ENCODE measurements around the gene GUCA2B. TPM values are rescaled to one million over a fixed set of nuclear protein-coding genes. Genes with fewer than 3 reads are reported as not detected.

The GUCA2B gene
- total and polyA plus RNA-seq, 5 experiments from 2014 or later = not detected

DNA sequence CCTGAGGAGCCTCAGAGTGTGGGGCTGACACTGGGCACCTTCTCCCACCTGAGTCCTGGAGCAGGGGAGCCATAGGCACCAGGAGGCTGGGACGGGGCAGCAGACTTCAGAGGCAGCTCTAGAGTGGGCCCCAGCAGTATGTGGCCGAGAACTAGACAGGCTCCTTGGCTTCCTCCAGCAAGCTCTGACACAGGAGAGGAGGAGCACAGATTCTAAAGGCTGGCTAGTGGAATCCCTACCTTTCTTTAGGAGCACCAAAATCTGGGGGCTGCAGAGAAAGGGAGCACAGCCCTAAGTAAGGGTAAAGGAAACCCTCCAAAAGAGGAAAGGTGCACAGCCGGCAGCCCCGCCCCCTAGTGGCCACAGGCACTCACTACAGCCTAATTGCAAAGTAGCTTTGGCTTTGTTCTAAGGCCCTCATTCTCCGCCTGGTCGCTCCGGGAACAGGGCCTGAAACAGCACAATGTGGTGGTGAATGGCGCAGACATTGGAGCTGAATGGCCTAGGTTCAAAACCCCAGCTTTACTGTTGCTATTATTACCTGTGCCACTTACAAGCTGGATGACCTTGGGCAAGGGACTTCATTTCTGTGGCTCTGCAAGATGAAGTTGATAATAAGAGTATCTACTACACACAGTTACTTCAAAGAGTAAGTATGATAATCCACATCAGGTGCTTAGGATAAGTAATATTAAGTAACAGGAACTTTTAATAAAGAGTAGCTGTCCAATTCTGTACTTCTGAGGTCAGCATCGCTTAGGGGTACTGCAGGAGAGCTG lies 20.1 kb downstream of the GUCA2B start:
- ATAC-seq = peak; percentile 73 to 74
- Mint-ChIP-seq H3K36me3 (peaks cover 0 to 12% (median 0%) of the 10 kb centered on the region in 3 donors), H3K9me3 (no peaks in the 10 kb centered on the region), H3K27me3 (peaks cover 0 to 3% (median 0%) of the 10 kb centered on the region in 5 donors), H3K4me3 (no peak overlapping the region), H3K27ac (peak overlapping the region in 3 of 10 donors; percentile 8 to 44 (median 40)), H3K4me1 (peaks cover 0 to 10% (median 3%) of the 10 kb centered on the region in 4 donors)
- DNase-seq = peak; percentile 30 to 80 (median 66)
- POLR2A ChIA-PET = interaction anchor here (1.0 kb wide), 1 partner anchor 161 kb away, joined by 3 read pairs; no protein-coding TSS in a partner anchor

GRCh38 chr1:42173961-42174735 lies 20.9 kb downstream of the GUCA2B start:
- Mint-ChIP-seq H3K27ac (peak overlapping the region in 4 of 10 donors; percentile 1 to 44 (median 24)), H3K4me3 (no peak overlapping the region)

DNA sequence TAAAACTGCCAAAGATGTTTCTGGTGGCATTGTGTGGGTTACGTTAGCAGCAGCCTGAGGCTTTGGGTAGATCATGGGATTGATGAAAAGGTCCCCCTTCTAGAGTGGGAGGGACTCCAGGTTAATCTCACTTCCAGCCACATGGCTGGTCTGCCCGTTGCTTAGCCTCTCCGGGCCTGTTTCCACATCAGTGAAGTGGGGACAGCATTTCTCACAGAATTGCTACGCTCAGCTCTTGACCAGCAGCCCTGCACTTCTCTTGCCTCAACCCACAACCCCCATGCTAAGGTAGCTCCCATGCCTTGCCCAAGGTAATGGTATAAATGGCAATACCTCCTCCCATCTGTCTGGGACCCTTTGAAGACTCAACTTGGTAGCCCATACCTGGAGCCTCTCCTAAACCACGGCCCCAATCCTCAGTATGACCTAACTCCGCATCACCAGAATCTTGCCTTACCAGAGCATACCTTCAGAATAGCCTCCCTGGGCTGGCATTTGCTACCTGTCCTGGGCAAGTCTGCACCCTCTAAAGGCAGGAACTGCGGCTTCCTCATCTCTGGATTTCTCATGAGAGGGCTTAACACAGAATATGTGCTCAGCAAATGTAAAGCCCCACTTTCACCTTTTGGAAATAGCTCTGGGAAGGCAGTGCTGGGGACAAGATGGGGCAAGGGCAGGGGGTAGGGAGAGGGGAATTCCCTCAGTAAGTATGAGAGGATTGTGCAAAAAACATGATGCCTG lies 22.3 kb downstream of the GUCA2B start:
- H3K27ac Mint-ChIP-seq = peak overlapping the region in 2 of 10 donors; percentile 4 to 19
- H3K9me3 Mint-ChIP-seq = no peaks in the 10 kb centered on the region
- H3K4me1 Mint-ChIP-seq = peaks cover 0 to 10% (median 10%) of the 10 kb centered on the region in 4 donors
- POLR2A ChIA-PET = no interaction called here
- H3K36me3 Mint-ChIP-seq = peaks cover 0 to 29% (median 0%) of the 10 kb centered on the region in 3 donors
- DNase-seq = no peak
- ATAC-seq = no peak
- no peak overlapping the region for H3K4me3 Mint-ChIP-seq
- no peaks in the 10 kb centered on the region for H3K27me3 Mint-ChIP-seq

More at GRCh38 chr1:42173961-42174735, 20.9 kb downstream of the GUCA2B start:
- no peak for ATAC-seq
- no peaks in the 10 kb centered on the region for H3K27me3 Mint-ChIP-seq
- peaks cover 0 to 10% (median 3%) of the 10 kb centered on the region in 4 donors for H3K4me1 Mint-ChIP-seq
- DNase-seq = no peak
- no peaks in the 10 kb centered on the region for H3K9me3 Mint-ChIP-seq
- POLR2A ChIA-PET = interaction anchor here (1.0 kb wide), 1 partner anchor 160 kb away, joined by 3 read pairs; no protein-coding TSS in a partner anchor
- H3K36me3 Mint-ChIP-seq = peaks cover 0 to 16% (median 0%) of the 10 kb centered on the region in 3 donors

DNA sequence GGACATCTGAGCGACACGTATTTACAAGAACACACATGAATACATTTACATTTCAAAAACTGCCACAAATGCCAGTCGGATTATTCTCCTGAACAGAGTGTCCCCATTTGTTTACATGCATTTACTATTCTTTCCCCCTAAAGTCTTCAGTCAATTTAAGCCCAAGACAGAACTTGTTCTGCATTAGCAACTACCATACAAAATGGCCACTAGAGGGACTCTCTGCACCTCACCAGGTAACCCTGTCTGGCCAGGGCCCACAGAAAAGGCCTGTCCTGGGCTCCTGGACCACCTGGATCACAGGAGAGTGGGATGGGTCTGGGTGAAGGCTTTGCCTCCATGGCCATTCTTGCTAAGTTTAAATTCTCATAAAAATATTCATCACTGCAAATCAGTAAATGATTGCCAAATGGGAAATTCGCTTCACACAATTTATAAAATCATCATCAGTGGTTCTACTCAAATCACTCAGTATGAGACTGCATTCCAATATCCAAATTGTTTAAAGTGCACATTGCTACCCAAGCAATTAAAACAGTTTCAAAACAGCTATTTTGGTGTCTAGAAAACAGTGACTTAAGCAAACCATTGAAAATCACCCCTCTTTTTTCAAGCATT lies 23.8 kb downstream of the GUCA2B start:
- DNase-seq (peak in 5 of 10 donors; percentile 5 to 43 (median 35)), ATAC-seq (peak; percentile 57 to 65)
- Mint-ChIP-seq H3K4me3 (no peak overlapping the region), H3K27ac (peak overlapping the region in 5 of 10 donors; percentile 3 to 65 (median 13)), H3K9me3 (no peaks in the 10 kb centered on the region), H3K4me1 (peaks cover 0 to 25% (median 15%) of the 10 kb centered on the region in 4 donors), H3K27me3 (no peaks in the 10 kb centered on the region), H3K36me3 (peaks cover 0 to 38% (median 0%) of the 10 kb centered on the region in 3 donors)
- POLR2A ChIA-PET = no interaction called here

DNA sequence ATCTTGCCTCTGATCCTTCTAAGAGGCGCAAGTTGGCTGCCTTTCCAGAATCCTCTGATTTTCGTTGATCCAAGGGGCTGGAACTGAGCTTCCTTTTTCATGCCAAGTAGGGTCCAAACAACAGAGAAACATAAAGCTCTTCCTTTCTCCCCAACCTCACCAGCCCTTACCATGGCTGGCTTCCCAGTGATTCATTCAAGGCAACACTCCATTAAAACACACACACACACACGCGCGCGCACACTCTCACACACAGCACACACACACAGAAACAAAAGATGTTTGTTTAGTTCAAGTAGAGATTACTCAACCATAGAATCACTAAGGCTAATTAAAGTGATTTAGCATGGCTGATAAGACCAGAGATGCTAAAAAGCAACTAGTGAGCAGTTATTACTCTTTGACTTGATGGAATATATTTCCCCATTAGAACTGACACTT lies 24.4 kb downstream of the GUCA2B start:
- Mint-ChIP-seq H3K4me3 (peak overlapping the region in 1 of 10 donors; percentile 7), H3K27ac (peak overlapping the region in 3 of 10 donors; percentile 0 to 72 (median 27)), H3K9me3 (no peaks in the 10 kb centered on the region), H3K36me3 (peaks cover 0 to 40% (median 0%) of the 10 kb centered on the region in 3 donors), H3K27me3 (no peaks in the 10 kb centered on the region), H3K4me1 (peaks cover 0 to 26% (median 14%) of the 10 kb centered on the region in 4 donors)
- DNase-seq (no peak), ATAC-seq (no peak)
- POLR2A ChIA-PET = no interaction called here

DNA sequence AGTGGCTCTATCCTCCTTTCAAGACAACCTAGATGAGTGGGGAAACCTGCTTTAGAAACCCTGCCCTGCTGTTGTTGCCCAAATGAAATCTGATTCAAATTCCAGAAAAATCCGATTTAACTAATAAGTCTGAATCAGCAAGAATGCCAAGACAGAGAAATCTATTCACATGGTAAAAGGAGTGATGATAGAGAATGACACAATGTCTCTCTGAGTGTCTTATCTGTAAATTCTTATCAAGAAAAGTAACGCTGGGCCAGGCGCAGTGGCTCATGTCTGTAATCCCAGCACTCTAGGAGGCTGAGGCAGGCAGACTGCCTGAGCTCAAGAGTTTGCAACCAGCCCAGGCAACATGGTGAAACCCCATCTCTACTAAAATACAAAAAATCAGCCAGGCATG lies 25.0 kb downstream of the GUCA2B start:
- POLR2A ChIA-PET = no interaction called here
- ATAC-seq = no peak
- H3K36me3 Mint-ChIP-seq = peaks cover 0 to 46% (median 1%) of the 10 kb centered on the region in 3 donors
- H3K27me3 Mint-ChIP-seq = no peaks in the 10 kb centered on the region
- no peak for DNase-seq
- H3K4me1 Mint-ChIP-seq = peaks cover 0 to 26% (median 13%) of the 10 kb centered on the region in 4 donors
- peak overlapping the region in 3 of 10 donors; percentile 14 to 53 (median 47) for H3K27ac Mint-ChIP-seq
- no peaks in the 10 kb centered on the region for H3K9me3 Mint-ChIP-seq
- H3K4me3 Mint-ChIP-seq = no peak overlapping the region

DNA sequence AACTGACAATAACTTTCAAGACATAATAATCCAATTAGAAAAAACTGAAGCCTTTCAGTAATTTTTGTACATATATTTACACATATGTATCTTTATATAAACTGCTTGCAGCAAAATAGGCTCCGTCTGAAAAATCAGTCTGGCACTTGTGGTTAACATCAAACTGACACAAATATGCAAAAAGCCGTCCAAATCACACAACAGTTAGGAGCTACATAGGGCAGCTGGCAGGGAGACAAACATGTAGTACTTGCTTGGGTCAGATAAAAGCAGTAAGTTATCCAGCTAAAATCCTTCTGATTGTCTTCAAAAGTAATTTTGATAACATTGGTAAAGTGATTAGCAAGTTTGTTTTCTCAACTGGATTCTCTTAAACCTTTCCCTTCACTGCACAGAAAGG lies 26.1 kb downstream of the GUCA2B start:
- Mint-ChIP-seq H3K9me3 (no peaks in the 10 kb centered on the region), H3K4me3 (no peak overlapping the region), H3K36me3 (peaks cover 0 to 51% (median 1%) of the 10 kb centered on the region in 3 donors), H3K27ac (peak overlapping the region in 4 of 10 donors; percentile 53 to 90 (median 76)), H3K27me3 (no peaks in the 10 kb centered on the region), H3K4me1 (peaks cover 0 to 26% (median 12%) of the 10 kb centered on the region in 4 donors)
- no peak for DNase-seq
- no peak for ATAC-seq
- POLR2A ChIA-PET = no interaction called here

GRCh38 chr1:42179900-42180329 lies 26.7 kb downstream of the GUCA2B start:
- Mint-ChIP-seq H3K27ac (peak overlapping the region in 9 of 10 donors; percentile 21 to 90 (median 73)), H3K27me3 (no peaks in the 10 kb centered on the region), H3K9me3 (no peaks in the 10 kb centered on the region), H3K36me3 (peaks cover 0 to 57% (median 1%) of the 10 kb centered on the region in 3 donors), H3K4me1 (peaks cover 0 to 26% (median 14%) of the 10 kb centered on the region in 4 donors), H3K4me3 (no peak overlapping the region)
- POLR2A ChIA-PET = no interaction called here
- no peak for DNase-seq
- peak in 1 of 2 donors; percentile 35 for ATAC-seq

- H3K4me1 Mint-ChIP-seq = peaks cover 0 to 26% (median 15%) of the 10 kb centered on the region in 4 donors
- ATAC-seq (no peak), DNase-seq (no peak)
- H3K9me3 Mint-ChIP-seq = no peaks in the 10 kb centered on the region
- no peaks in the 10 kb centered on the region for H3K27me3 Mint-ChIP-seq
- POLR2A ChIA-PET = no interaction called here
- peak overlapping the region in 9 of 10 donors; percentile 22 to 83 (median 72) for H3K27ac Mint-ChIP-seq
- H3K4me3 Mint-ChIP-seq = no peak overlapping the region
- peaks cover 0 to 73% (median 1%) of the 10 kb centered on the region in 3 donors for H3K36me3 Mint-ChIP-seq
Observed at GRCh38 chr1:42181687-42182086, 28.5 kb downstream of the GUCA2B start.

- POLR2A ChIA-PET = no interaction called here
- Mint-ChIP-seq H3K27ac (peak overlapping the region in 4 of 10 donors; percentile 15 to 71 (median 39)), H3K27me3 (no peaks in the 10 kb centered on the region), H3K4me3 (no peak overlapping the region), H3K9me3 (no peaks in the 10 kb centered on the region), H3K36me3 (peaks cover 0 to 76% (median 8%) of the 10 kb centered on the region in 3 donors), H3K4me1 (peaks cover 0 to 26% (median 14%) of the 10 kb centered on the region in 4 donors)
- DNase-seq (no peak), ATAC-seq (no peak)
Observed at GRCh38 chr1:42183210-42183956, 30.2 kb downstream of the GUCA2B start.

DNA sequence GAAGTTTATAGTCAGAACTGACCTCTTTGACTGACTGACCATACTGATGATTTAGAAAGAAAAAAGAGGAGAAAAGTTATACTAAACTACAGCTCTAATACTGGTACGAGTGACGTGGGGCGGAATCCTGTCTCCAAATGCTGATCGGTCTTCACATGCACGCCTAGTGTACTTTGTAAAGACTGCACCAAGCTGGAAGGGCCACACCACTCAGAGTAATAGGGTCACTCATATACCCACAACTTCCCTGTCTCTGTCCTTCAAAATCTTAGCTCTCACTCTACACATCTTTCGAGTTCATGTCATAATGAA lies 30.7 kb downstream of the GUCA2B start:
- Mint-ChIP-seq H3K27ac (peak overlapping the region in 6 of 10 donors; percentile 15 to 71 (median 22)), H3K36me3 (peaks cover 0 to 80% (median 10%) of the 10 kb centered on the region in 3 donors)
- no peak for DNase-seq

More for the DNA sequence above, 30.7 kb downstream of the GUCA2B start:
- no peaks in the 10 kb centered on the region for H3K9me3 Mint-ChIP-seq
- POLR2A ChIA-PET = no interaction called here
- peaks cover 0 to 26% (median 14%) of the 10 kb centered on the region in 4 donors for H3K4me1 Mint-ChIP-seq
- no peak overlapping the region for H3K4me3 Mint-ChIP-seq
- H3K27me3 Mint-ChIP-seq = no peaks in the 10 kb centered on the region
- no peak for ATAC-seq
